ENCODE results near the gene TMEM273.

Gene TMEM273

GRCh38 chr10:49220679-49221078 is 32.5 kb upstream of the TMEM273 start:
- no peak for TF ChIP-seq CTCF (IDR thresholded peaks at IDR 0.05; ENCODE audit: insufficient read depth, low read length, poor library complexity, severe bottlenecking)
- H3K36me3 ChIP-seq (ENCODE audit: control insufficient read depth, insufficient read depth, low read length) = no peaks in the 10 kb centered on the region
- no peak for DNase-seq (ENCODE audit: extremely low read depth, insufficient read length)
- peaks cover 2% of the 10 kb centered on the region for H3K27me3 ChIP-seq (replicated peaks; ENCODE audit: control insufficient read depth, insufficient read depth, low read length)
- no peak overlapping the region for H3K4me3 ChIP-seq (replicated peaks; ENCODE audit: low read depth, low read length)

- no peak overlapping the region for H3K4me3 ChIP-seq (replicated peaks; ENCODE audit: low read depth, low read length)
- H3K36me3 ChIP-seq (ENCODE audit: control insufficient read depth, insufficient read depth, low read length) = no peaks in the 10 kb centered on the region
- no peak for DNase-seq (ENCODE audit: extremely low read depth, insufficient read length)
- TF ChIP-seq CTCF (IDR thresholded peaks at IDR 0.05; ENCODE audit: insufficient read depth, low read length, poor library complexity, severe bottlenecking) = no peak
- peaks cover 2% of the 10 kb centered on the region for H3K27me3 ChIP-seq (replicated peaks; ENCODE audit: control insufficient read depth, insufficient read depth, low read length)
Observed at GRCh38 chr10:49220031-49220430, 31.8 kb upstream of the TMEM273 start.

- no peak for TF ChIP-seq CTCF (IDR thresholded peaks at IDR 0.05; ENCODE audit: insufficient read depth, low read length, poor library complexity, severe bottlenecking)
- no peaks in the 10 kb centered on the region for H3K36me3 ChIP-seq (ENCODE audit: control insufficient read depth, insufficient read depth, low read length)
- H3K4me3 ChIP-seq (replicated peaks; ENCODE audit: low read depth, low read length) = no peak overlapping the region
- H3K27me3 ChIP-seq (replicated peaks; ENCODE audit: control insufficient read depth, insufficient read depth, low read length) = peaks cover 2% of the 10 kb centered on the region
- DNase-seq (ENCODE audit: extremely low read depth, insufficient read length) = no peak
Observed at GRCh38 chr10:49219248-49219647, 31.1 kb upstream of the TMEM273 start.

GRCh38 chr10:49218480-49218879 is 30.3 kb upstream of the TMEM273 start:
- H3K36me3 ChIP-seq (ENCODE audit: control insufficient read depth, insufficient read depth, low read length) = no peaks in the 10 kb centered on the region
- DNase-seq (ENCODE audit: extremely low read depth, insufficient read length) = no peak
- no peak overlapping the region for H3K4me3 ChIP-seq (replicated peaks; ENCODE audit: low read depth, low read length)
- TF ChIP-seq CTCF (IDR thresholded peaks at IDR 0.05; ENCODE audit: insufficient read depth, low read length, poor library complexity, severe bottlenecking) = no peak
- peaks cover 2% of the 10 kb centered on the region for H3K27me3 ChIP-seq (replicated peaks; ENCODE audit: control insufficient read depth, insufficient read depth, low read length)

- no peaks in the 10 kb centered on the region for H3K36me3 ChIP-seq (ENCODE audit: control insufficient read depth, insufficient read depth, low read length)
- no peak overlapping the region for H3K4me3 ChIP-seq (replicated peaks; ENCODE audit: low read depth, low read length)
- H3K27me3 ChIP-seq (replicated peaks; ENCODE audit: control insufficient read depth, insufficient read depth, low read length) = peaks cover 2% of the 10 kb centered on the region
- TF ChIP-seq CTCF (IDR thresholded peaks at IDR 0.05; ENCODE audit: insufficient read depth, low read length, poor library complexity, severe bottlenecking) = no peak
- DNase-seq (ENCODE audit: extremely low read depth, insufficient read length) = no peak
Observed at GRCh38 chr10:49217645-49218044, 29.5 kb upstream of the TMEM273 start.

- no peaks in the 10 kb centered on the region; the same call in 1 of the 2 replicates for H3K27me3 ChIP-seq (replicated peaks; ENCODE audit: control insufficient read depth, insufficient read depth, low read length)
- no peaks in the 10 kb centered on the region for H3K36me3 ChIP-seq (ENCODE audit: control insufficient read depth, insufficient read depth, low read length)
- H3K4me3 ChIP-seq (replicated peaks; ENCODE audit: low read depth, low read length) = no peak overlapping the region
- no peak for TF ChIP-seq CTCF (IDR thresholded peaks at IDR 0.05; ENCODE audit: insufficient read depth, low read length, poor library complexity, severe bottlenecking)
- DNase-seq (ENCODE audit: extremely low read depth, insufficient read length) = no peak
Observed at GRCh38 chr10:49213211-49213610, 25.0 kb upstream of the TMEM273 start.
